Fibroblast of mammary gland (primary cell): ENCODE measurements around the gene RFPL1.

Source experiments
- DNase-seq: peaks from one replicate; pipeline ENCODE4 v3.0.0-alpha.2; 2010; ENCODE audit warnings: low read depth
- H3K4me3 ChIP-seq: 2 replicates; pipeline ENCODE4 v1.5.1; 2011; ENCODE audit warnings: low read depth, mild to moderate bottlenecking, low read length, moderate library complexity; ENCODE audit not compliant: control insufficient read depth
- TF ChIP-seq, protein P1 (sequence below): conservative IDR thresholded peaks from 2 replicates; pipeline ENCODE4 v1.5.1; 2011; ENCODE audit warnings: low read depth, low read length, inconsistent platforms; ENCODE audit not compliant: control insufficient read depth, insufficient read depth

RFPL1 gene

DNA sequence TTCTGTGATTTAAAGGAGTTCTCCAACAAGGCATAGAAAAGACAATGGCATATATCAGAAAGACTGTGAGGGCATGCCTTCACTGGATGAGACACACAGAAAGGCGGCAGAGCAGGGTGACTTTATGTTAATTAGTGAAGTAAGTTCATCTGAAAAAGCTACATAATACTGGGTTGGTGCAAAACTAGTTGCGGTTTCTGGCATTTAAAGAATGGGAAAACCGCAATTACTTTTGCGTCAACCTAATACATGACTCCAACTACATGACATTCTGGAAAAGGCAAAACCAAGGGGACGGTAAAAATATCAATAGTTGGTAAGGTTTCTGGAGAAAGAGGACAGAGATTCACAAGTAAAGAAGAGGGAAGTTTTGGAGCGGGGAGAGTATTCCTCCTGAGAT is 5.1 kb downstream of the RFPL1 start:
- TF ChIP-seq, protein P1, sequence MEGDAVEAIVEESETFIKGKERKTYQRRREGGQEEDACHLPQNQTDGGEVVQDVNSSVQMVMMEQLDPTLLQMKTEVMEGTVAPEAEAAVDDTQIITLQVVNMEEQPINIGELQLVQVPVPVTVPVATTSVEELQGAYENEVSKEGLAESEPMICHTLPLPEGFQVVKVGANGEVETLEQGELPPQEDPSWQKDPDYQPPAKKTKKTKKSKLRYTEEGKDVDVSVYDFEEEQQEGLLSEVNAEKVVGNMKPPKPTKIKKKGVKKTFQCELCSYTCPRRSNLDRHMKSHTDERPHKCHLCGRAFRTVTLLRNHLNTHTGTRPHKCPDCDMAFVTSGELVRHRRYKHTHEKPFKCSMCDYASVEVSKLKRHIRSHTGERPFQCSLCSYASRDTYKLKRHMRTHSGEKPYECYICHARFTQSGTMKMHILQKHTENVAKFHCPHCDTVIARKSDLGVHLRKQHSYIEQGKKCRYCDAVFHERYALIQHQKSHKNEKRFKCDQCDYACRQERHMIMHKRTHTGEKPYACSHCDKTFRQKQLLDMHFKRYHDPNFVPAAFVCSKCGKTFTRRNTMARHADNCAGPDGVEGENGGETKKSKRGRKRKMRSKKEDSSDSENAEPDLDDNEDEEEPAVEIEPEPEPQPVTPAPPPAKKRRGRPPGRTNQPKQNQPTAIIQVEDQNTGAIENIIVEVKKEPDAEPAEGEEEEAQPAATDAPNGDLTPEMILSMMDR: no peak
- no peak overlapping the region for H3K4me3 ChIP-seq
- no peak for DNase-seq

DNA sequence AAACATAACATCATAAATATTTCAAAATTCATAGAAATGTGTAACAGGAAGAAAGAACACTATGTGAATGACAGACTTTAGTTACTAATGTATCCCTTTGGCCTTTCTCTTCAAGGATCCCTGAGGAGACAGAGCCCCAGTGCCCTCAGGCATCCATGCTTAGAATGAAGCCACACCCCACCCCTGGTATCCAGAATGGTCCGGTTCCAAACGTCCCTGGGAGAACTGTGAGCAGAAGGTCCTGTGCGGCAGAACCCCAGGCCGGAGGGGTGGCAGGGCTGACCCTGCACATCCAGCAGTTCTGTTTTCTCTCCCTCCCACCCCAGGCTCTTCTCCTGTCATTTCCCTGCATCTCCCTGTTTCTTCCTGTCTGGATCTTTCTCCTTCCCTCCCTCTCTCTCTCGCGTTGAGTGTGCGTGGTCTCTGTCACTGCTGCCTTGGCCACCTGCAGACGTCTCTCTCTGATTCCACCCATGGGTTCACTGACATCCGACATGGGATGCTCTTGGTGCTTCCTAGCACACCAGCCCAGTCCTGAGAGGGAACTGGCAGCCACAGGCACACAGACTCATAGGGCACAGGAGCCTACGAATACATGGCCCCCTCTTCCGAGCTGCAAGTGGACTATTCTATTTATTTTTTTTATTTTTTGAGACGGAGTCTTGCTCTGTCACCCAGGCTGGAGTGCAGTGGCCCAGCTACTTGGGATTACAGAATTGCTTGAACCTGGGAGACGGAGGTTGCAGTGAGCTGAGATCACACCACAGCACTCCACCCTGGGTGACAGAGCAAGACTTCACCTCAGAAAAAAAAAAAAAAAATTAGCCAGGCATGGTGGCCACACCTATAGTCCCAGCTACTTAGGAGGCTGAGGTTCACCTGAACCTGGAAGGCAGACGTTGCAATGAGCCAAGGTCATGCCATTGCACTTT is 5.7 kb downstream of the RFPL1 start:
- H3K4me3 ChIP-seq: no peak overlapping the region
- DNase-seq: no peak
- TF ChIP-seq, protein P1: no peak

DNA sequence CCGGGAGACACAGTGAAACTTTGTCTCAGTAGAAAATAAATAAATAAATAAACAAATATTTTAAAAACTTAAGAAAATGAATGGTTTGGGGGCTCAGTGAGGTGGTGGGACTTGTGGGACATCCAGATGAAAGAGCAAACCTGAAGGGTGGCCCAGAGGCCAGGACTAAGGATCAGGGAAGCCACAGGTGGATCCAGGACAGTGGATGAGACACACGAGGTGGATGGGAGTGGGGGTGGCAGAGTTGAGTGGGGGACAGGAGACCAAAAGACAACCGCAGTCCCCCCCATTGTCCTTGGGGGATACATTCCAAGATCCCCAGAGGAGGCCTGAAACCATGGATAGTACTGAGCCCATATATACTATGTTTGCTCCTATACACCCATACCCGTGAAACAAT is 7.1 kb downstream of the RFPL1 start:
- TF ChIP-seq, protein P1: no peak
- H3K4me3 ChIP-seq: no peak overlapping the region
- DNase-seq: no peak

DNA sequence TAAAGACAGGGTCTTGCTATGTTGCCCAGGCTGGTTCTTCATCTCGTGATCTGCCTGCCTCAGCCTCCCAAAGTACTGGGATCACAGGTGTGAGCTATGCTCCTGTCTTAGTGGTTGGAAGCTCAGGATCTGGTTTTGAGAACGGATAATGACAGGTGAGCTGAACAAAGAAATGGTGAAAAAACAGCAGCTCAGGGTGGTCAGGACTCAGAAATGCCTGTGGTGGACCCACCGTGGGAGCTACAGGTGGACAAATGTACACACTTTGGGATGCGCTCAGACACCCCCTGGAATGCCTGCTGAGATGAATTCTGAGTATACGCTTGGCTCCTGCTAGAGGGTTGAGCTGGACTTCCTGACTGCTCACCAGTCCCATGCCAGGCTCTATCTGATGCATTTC is 9.5 kb downstream of the RFPL1 start:
- DNase-seq: no peak
- TF ChIP-seq, protein P1: no peak
- H3K4me3 ChIP-seq: no peak overlapping the region

DNA sequence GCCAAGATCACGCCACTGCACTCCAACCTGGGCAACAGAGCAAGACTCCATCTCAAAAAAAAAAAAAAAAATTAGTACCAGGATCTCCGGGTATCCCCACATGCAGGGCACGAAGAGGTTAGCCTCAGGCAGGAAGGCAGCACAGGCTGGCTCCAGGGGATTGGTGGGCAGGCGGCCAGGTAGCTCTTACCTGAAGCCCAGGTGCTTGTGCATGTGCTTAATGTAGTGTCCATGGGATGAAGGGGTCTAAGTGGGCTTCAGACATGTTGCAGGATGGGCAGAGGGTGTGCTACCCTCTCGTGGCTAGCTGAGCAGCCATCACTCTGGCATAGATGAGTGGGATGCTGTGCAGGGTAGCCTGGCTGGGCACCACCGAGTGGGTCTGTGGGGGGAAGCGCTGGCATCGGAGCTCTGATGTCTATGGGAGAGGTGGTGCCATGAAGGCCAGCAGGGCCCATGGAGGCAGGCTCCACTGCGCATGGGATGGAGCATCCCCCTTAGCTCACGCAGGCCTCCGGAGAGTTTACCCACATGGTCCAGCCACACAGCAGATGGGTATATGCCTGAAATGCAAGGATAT is 11.0 kb downstream of the RFPL1 start:
- no peak overlapping the region for H3K4me3 ChIP-seq
- TF ChIP-seq, protein P1: no peak
- DNase-seq: no peak

DNA sequence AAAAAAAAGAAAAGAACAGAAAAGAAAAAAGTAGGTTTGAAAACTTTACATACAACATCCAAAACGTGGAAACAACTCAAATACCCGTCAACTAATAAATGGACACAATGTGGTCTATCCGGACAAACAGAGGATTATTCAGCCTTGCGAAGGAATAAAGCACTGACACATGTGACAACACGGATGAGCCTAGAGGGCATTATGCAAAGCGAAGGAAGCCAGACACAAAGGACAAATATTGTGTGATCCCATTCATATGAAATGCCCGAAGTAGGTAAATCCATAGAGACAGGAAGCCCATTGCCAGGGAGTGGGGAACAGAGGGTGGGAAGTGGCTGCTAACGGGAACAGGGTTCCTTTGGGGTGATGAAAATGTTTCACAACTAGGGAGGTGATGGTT is 11.8 kb downstream of the RFPL1 start:
- no peak for DNase-seq
- no peak overlapping the region for H3K4me3 ChIP-seq
- TF ChIP-seq, protein P1: no peak
